GM19035 (cell line): Measurements from ENCODE around the gene GNGT2.
A peak's percentile ranks its signal among the peaks of the same experiment; 100 is the strongest.

ENCODE experiments used
- ATAC-seq: cut with Tn5 transposase; IDR thresholded peaks from one replicate; pipeline ENCODE4 v1.9.1; 2021; ENCODE audit not compliant: unreplicated experiment

GNGT2 gene

GRCh38 chr17:49229805-49230600 is 19.6 kb upstream of the GNGT2 start:
- no peak for ATAC-seq

DNA sequence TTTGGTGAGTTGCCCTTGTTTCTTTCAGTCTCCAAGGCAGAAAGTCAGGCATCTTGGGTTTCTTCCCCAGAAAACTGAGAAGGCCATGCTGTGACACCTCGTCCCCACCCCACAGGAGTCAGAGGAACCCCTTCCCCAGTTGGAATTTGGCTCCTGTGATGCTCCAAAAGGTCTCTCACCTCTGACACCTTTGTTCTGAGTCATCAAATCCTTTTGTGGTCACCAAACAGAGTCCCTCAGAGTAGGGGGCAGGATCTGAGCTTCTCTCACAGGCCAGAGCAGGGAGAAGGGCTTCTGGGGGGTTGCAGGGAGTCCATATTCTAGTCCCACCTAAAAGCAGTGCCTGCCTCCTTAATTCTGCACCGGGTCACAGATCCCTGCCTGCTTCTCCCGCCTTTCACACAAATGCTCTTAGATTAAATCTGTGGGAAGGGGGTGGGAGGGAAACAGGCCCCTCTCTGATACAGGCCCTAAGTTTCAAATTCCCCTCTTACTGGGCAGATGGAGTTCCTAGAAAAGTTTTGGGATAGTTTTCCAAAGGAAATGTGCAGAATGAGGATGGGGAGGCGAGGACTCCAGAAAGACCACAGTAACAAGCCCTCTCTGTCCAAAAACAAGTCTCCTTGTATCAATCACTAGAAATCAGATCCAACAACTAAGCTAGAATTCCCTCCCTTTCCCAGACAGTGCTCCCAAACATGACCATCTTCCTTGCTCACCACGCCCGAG is 18.9 kb upstream of the GNGT2 start:
- ATAC-seq, result no peak

DNA sequence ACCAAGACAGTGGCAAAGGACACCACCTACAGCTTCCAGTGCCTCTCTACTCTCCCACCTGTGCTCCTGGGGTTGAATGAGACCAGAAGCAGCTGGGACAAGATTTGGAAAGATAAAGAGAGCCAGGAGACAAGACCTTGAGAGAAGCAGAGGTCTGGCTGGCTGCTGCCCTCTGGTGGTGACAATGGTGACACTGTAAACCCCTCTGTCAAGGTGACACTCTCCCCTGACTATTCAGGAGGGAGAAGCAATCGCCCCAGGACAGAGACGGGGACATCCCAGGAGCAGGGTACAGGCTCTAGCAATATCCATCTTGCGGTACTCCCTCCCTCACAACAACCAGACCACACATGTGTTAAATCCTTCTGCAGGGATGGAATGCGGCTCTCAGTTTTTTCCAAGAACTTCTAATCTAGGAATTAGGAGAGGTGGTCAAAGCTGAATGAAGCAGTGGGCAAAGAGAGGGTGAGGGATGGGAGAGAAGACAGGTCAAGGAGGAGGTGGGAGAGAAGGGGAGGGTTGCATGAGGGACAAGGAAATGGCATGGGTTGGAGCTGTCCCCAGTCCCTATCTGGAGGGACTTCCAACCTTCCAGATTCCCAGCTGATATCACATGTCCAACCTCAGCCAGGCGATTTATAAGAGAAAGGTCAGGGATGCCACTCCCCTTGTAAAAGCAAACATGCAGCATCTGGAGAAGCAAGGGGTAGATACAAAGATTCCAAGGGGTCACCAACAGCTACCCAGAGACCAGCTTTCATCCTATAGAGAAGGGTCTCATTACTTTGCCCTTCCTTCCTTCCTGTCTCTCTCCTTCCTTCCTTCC is 17.3 kb upstream of the GNGT2 start:
- no peak for ATAC-seq

- ATAC-seq, result no peak
These were observed 16.5 kb upstream of the GNGT2 start for GRCh38 chr17:49226771-49227435.

DNA sequence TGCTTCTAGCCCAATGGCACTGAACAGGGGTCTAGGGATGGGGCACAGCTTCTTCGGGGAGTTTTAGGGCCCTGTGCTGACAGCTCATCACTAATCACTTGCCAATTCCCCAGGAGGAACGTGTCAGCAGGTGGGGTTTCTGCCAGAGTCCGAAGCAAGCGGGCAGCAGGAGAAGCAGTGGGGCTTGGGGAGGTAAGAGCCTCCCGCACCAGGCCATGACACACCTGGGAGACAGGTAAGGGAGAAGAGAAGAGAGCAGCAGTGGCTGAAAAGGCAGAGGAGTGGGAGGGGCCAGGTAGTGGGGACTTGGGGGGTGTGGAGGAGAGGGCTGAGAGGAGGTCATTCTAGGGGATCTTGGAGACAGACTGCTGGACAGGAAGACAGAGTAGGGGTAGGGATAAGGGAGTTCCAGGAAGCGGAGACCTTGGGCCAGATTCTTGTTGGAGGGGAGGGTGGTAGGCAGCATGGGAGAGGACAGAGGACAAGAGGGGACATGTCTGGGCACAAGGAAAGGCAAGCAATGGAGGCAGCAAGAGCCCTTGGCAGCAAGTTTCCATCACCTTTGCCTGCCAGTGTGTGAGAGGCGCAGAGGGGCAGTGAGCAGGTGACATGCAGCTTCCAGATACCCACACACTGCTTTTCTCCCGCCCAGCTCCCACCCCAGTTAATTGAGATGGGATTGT is 15.3 kb upstream of the GNGT2 start:
- no peak for ATAC-seq

GRCh38 chr17:49224997-49225337 is 14.6 kb upstream of the GNGT2 start:
- no peak for ATAC-seq

DNA sequence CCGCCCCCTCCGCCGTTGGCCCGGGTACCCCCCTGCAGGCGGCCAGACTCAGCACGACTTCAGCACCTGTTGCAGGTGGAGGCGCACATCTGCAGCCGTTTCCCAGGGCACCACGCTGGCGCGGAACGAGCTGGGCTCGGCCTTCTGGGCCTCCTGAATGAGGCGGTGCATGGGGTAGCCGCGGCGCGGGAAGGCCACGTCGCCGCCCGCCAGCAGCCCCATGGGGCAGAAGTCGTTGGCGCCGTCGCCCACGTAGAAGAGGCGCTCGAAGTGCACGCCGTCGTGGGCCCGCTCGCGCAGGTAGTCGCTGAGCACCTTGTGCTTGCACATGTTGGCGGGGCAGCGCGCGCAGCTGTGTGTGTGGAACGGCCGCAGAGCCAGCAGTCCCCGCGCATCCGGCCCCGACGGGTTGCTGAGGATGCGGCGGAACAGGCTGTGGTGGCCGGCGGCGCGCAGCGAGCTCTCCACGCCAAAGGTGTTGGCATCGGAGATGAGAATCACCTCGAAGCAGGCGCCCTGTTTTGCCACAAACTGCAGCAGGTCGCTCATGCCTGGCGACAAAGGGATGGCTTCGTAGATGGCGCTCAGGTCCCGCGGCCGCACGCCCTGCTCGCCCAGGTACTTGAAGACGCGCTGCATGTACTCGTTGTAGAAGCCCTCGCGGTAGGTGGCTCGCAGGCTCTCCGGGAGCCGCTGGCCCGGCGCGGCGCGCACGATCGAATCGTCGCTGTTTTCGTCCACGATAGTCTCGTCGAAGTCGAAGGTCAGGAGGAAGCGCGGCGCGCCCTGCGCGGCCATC is 14.0 kb upstream of the GNGT2 start:
- ATAC-seq, result no peak

GRCh38 chr17:49223517-49224197 is 13.3 kb upstream of the GNGT2 start:
- ATAC-seq, result no peak

- ATAC-seq, result no peak
These were observed 12.8 kb upstream of the GNGT2 start for GRCh38 chr17:49223168-49223516.

- no peak for ATAC-seq
These were observed 9.6 kb upstream of the GNGT2 start for GRCh38 chr17:49219987-49220386.

DNA sequence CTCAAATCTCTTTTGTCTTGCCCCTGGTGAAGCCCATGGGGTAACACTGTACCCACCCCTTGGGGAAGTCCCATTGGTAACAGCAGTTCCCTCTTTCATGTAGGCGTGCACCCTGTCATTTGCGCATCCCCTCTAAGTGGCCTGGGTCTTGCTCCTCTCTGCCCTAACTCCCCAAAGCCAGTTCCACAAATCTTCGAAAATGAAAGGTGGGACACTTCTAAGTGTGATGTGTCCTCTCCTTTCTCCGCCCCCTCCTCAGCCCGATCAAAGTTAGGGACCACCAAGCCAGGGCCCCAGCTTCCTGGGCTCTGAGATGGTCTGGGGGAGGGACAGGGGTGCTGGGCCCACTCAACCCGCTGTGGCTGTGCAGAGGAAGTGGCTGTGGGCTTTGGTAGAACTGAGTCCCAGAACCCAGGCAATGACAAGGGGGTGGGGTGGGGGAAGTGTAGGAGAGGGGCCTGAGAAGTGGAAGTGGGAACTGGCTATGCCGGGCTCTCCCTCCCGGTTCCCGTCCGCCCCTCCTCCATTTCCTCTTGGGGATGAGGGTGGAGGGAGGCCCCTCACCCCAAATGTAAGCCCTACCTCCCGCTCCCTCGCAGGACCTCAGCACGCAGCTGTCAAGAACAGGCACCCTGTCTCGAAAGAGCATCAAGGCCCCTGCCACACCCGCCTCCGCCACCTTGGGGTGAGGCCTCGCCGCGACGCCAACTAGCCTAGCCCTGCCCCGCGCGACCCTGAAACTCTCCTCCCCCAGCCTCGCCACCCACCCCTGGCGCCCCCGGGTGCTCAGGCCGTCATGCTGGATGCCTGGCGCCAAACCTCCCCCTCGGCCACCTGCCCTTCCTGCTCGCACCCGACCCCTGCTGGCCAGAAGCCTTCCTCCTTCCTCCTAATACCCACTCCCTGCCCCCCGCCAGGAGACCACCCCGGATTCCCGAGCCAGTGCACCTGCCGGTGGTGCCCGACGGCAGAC is 8.9 kb upstream of the GNGT2 start:
- ATAC-seq, result no peak

- peak; percentile 63 for ATAC-seq
These were observed 7.5 kb upstream of the GNGT2 start for GRCh38 chr17:49217651-49218413.

DNA sequence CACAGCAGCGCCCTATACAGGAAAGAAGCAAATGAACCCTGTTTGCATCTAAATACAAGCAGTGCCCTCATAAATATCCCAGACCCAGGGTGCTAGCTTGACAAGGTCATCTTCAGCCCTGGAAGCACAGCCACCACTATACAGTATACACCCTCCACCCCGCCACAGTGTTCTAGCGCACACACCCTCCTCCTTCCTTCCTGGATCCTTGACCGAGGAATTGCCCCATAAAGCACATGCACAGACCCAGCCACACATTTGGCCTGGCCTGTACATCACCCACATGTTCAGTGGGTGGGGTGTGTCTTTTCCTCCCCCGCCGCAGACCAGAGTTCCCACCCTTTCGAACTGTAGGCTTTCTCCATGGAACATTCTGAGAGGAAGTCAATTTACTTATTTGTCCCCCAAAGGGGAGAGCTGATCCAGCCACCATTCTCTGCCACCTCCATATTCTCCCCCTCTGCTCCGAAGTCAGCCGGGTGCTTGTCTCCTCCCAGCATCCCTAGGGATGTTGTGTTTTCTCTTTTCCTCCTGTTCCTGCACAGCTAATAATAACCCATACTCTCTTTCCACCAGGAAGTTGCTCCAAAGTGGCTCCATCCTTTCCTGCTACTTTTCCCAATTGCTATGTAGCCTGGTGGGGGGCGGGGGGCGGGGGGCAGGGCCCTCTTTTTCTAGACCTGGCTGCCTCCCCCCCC is 6.7 kb upstream of the GNGT2 start:
- no peak for ATAC-seq

- no peak for ATAC-seq
These were observed 6.1 kb upstream of the GNGT2 start for GRCh38 chr17:49216482-49216881.

- ATAC-seq, result no peak
These were observed 4.4 kb upstream of the GNGT2 start for GRCh38 chr17:49214676-49215360.

DNA sequence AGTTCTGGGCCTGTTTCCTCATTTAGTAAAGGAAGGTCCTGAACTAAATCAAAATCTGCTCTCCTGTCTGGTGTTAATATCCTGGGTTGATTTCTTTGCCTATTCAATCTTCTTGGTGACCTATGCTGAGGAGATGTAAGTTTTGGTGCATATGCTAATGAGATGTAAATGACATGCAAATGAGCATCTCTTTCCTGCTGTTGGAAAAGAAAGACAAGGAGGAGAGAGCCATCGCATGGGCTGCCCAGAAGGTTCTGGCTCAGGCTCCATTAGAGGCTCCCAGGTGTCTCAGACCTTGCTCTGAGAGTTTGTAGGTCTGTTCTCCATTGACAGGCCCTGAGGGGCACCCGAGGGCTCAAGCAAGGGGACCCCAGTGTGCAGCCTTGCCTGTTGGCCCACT is 3.5 kb upstream of the GNGT2 start:
- ATAC-seq, result no peak
